Measurements from ENCODE around the gene PAPLN.

Gene PAPLN

GRCh38 chr14:73259837-73260236 is 22.5 kb downstream of the PAPLN start:
- DNase-seq (ENCODE audit: low spot score): no peak
- in situ Hi-C loops (cut with MboI; ENCODE audit: low pct_unique_long_range_greater_than_20kb, low sequenced_read_pairs, unreplicated experiment): no loop called here
- no peak for TF ChIP-seq CTCF (IDR thresholded peaks at IDR 0.05; ENCODE audit: extremely low read depth, insufficient read depth, missing control alignments)

GRCh38 chr14:73260574-73260973 is 23.3 kb downstream of the PAPLN start:
- no peak for TF ChIP-seq CTCF (IDR thresholded peaks at IDR 0.05; ENCODE audit: extremely low read depth, insufficient read depth, missing control alignments)
- DNase-seq (ENCODE audit: low spot score): no peak
- in situ Hi-C loops (cut with MboI; ENCODE audit: low pct_unique_long_range_greater_than_20kb, low sequenced_read_pairs, unreplicated experiment): no loop called here

GRCh38 chr14:73261075-73261474 is 23.8 kb downstream of the PAPLN start:
- in situ Hi-C loops (cut with MboI; ENCODE audit: low pct_unique_long_range_greater_than_20kb, low sequenced_read_pairs, unreplicated experiment): no loop called here
- DNase-seq (ENCODE audit: low spot score): no peak
- no peak for TF ChIP-seq CTCF (IDR thresholded peaks at IDR 0.05; ENCODE audit: extremely low read depth, insufficient read depth, missing control alignments)

GRCh38 chr14:73261520-73262426 is 24.5 kb downstream of the PAPLN start:
- no peak for DNase-seq (ENCODE audit: low spot score)
- in situ Hi-C loops (cut with MboI; ENCODE audit: low pct_unique_long_range_greater_than_20kb, low sequenced_read_pairs, unreplicated experiment): no loop called here
- no peak for TF ChIP-seq CTCF (IDR thresholded peaks at IDR 0.05; ENCODE audit: extremely low read depth, insufficient read depth, missing control alignments)

- in situ Hi-C loops (cut with MboI; ENCODE audit: low pct_unique_long_range_greater_than_20kb, low sequenced_read_pairs, unreplicated experiment): no loop called here
- TF ChIP-seq CTCF (IDR thresholded peaks at IDR 0.05; ENCODE audit: extremely low read depth, insufficient read depth, missing control alignments): no peak
- DNase-seq (ENCODE audit: low spot score): no peak
Observed at GRCh38 chr14:73262427-73263183, 25.3 kb downstream of the PAPLN start.

GRCh38 chr14:73263606-73264005 is 26.3 kb downstream of the PAPLN start:
- no peak for DNase-seq (ENCODE audit: low spot score)
- in situ Hi-C loops (cut with MboI; ENCODE audit: low pct_unique_long_range_greater_than_20kb, low sequenced_read_pairs, unreplicated experiment): no loop called here
- no peak for TF ChIP-seq CTCF (IDR thresholded peaks at IDR 0.05; ENCODE audit: extremely low read depth, insufficient read depth, missing control alignments)
